NCI-H226 (cell line): Measurements from ENCODE around the gene ATXN1.

Experiments used
- DNase-seq: peaks from one replicate; pipeline ENCODE4 v3.0.0-alpha.2; 2015

ATXN1 gene

GRCh38 chr6:16345449-16346330 is 415.6 kb downstream of the ATXN1 start:
- DNase-seq: peak; percentile 55

- no peak for DNase-seq
Measured at GRCh38 chr6:16344756-16345155, 416.5 kb downstream of the ATXN1 start.

GRCh38 chr6:16343593-16343992 is 417.7 kb downstream of the ATXN1 start:
- DNase-seq: no peak

GRCh38 chr6:16339265-16339587 is 422.0 kb downstream of the ATXN1 start:
- no peak for DNase-seq

- DNase-seq: peak; percentile 99
Measured at GRCh38 chr6:16338577-16339264, 422.5 kb downstream of the ATXN1 start.

GRCh38 chr6:16337295-16337975 is 423.8 kb downstream of the ATXN1 start:
- peak; percentile 71 for DNase-seq

- DNase-seq: no peak
Measured at GRCh38 chr6:16336911-16337294, 424.4 kb downstream of the ATXN1 start.

GRCh38 chr6:16336056-16336818 is 425.0 kb downstream of the ATXN1 start:
- DNase-seq: no peak

- no peak for DNase-seq
Measured at GRCh38 chr6:16335176-16335575, 426.1 kb downstream of the ATXN1 start.

GRCh38 chr6:16334671-16335070 is 426.6 kb downstream of the ATXN1 start:
- DNase-seq: peak; percentile 90

- peak; percentile 87 for DNase-seq
Measured at GRCh38 chr6:16333580-16333979, 427.7 kb downstream of the ATXN1 start.

- DNase-seq: peak; percentile 59
Measured at GRCh38 chr6:16332175-16332542, 429.1 kb downstream of the ATXN1 start.

GRCh38 chr6:16331384-16332174 is 429.7 kb downstream of the ATXN1 start:
- DNase-seq: peak; percentile 53

- no peak for DNase-seq
Measured at GRCh38 chr6:16329233-16329632, 432.0 kb downstream of the ATXN1 start.

GRCh38 chr6:16327777-16328325 is 433.4 kb downstream of the ATXN1 start:
- no peak for DNase-seq

GRCh38 chr6:16326971-16327776 is 434.1 kb downstream of the ATXN1 start:
- DNase-seq: no peak

- DNase-seq: no peak
Measured at GRCh38 chr6:16326531-16326930, 434.7 kb downstream of the ATXN1 start.

GRCh38 chr6:16324606-16325225 is 436.5 kb downstream of the ATXN1 start:
- DNase-seq: no peak

GRCh38 chr6:16324184-16324583 is 437.1 kb downstream of the ATXN1 start:
- no peak for DNase-seq

- DNase-seq: no peak
Measured at GRCh38 chr6:16322666-16323312, 438.5 kb downstream of the ATXN1 start.
